ENCODE data around the gene TMEM141.

DNA sequence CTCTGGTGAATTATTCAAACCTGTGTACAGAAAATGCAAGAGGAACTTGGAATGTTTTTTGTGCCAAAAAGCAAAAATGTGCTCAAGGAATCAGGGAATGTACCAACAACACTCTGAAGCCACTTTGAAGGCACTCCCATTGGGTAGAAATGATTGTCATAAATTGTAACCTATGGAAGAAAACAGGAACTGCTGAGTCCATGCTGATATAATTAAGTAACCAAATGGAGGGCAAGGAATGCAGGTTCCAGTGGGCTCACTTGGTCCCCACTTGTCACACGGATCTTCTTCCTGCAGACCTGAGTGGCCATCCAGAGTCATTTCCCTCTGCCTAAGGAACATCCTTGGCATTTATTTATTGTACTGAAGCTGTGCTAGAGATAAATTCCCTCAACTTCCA is 39.9 kb upstream of the TMEM141 start:
- TF ChIP-seq, protein P1, sequence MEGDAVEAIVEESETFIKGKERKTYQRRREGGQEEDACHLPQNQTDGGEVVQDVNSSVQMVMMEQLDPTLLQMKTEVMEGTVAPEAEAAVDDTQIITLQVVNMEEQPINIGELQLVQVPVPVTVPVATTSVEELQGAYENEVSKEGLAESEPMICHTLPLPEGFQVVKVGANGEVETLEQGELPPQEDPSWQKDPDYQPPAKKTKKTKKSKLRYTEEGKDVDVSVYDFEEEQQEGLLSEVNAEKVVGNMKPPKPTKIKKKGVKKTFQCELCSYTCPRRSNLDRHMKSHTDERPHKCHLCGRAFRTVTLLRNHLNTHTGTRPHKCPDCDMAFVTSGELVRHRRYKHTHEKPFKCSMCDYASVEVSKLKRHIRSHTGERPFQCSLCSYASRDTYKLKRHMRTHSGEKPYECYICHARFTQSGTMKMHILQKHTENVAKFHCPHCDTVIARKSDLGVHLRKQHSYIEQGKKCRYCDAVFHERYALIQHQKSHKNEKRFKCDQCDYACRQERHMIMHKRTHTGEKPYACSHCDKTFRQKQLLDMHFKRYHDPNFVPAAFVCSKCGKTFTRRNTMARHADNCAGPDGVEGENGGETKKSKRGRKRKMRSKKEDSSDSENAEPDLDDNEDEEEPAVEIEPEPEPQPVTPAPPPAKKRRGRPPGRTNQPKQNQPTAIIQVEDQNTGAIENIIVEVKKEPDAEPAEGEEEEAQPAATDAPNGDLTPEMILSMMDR (IDR thresholded peaks at IDR 0.05): no peak
- no peak for TF ChIP-seq POLR2AphosphoS5 (IDR thresholded peaks at IDR 0.05)
